Limb (tissue), 2 donors: Measurements from ENCODE around the gene STRN3.
"Not testable (repeated sequence)": the region's sequence is repeated elsewhere in the genome, so short reads cannot be mapped to it uniquely, and the experiment has no call there.

ENCODE experiments used
- DNase-seq, 2 donors: peaks; one replicate each; pipeline ENCODE4 v3.0.0-alpha.2; 2016; ENCODE audit errors: extremely low spot score in 2 of 2

STRN3 gene

GRCh38 chr14:30971586-30971985 is 54.6 kb downstream of the STRN3 start:
- DNase-seq, result no peak

- DNase-seq, result not testable (repeated sequence)
Measured at GRCh38 chr14:30969796-30970195, 56.4 kb downstream of the STRN3 start.

- DNase-seq, result not testable (repeated sequence)
Measured at GRCh38 chr14:30967364-30968098, 58.6 kb downstream of the STRN3 start.

DNA sequence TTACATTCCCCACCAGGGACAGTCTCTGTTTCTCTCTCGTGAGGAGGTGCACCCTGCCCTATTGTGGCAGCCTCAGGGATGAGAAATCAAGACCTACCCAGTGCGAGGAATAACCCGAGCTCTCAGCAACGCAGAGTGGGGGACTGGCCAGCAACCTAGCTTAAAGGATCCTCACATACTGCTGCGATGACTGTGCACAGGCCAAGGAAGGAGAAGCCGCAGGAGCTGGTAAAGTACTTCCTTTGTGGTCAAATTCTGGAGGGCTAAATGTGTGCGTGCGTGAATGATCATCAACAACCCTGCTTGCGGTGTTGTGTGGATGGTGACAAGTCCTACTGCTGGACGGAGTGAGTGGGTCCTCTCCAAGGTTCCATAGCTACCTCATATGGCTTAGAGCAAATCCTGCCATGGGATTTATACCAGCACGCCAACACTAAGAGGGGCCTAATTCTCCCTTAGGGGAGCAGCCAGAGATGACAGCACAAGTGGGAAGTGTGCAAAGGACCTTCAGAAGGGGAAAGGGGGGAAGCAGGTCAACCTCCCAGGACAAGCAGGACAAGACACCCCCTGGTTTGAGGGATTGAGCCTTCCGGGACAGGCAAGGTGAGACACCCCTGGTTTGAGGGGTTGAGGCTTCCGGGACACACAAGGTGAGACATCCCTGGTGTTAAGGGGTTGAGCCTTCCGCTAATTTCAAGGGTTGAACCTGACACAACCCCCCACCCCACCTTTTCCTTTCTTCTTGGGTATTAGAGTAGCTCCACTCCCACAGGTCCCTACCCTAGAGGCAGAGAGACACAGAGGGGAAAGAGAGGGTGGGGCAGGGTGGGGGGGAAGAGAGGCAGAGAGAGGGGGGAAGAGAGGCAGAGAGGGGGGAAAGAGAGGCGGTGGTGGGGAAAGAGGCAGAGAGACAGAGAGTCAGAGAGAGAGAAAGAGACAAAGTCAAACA is 59.5 kb downstream of the STRN3 start:
- DNase-seq, result no peak

DNA sequence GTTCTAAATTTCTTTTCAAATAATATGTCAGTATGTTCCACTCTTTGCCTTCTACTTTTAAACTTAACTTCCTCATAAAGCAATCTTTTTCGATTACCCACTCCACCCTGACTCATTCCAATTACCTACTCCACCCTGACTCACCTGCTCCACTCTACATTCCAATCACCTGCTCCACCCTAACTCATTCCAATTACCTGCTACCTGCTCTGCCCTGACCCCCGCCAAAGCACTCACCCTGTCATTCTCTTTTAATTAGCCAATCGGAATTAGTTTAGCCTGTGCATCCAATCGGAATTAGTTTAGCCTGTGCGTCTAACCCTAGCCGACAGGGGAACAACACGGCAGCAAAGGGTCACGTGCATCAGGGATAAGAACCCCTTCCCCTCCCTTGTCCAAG is 60.3 kb downstream of the STRN3 start:
- not testable (repeated sequence) for DNase-seq

DNA sequence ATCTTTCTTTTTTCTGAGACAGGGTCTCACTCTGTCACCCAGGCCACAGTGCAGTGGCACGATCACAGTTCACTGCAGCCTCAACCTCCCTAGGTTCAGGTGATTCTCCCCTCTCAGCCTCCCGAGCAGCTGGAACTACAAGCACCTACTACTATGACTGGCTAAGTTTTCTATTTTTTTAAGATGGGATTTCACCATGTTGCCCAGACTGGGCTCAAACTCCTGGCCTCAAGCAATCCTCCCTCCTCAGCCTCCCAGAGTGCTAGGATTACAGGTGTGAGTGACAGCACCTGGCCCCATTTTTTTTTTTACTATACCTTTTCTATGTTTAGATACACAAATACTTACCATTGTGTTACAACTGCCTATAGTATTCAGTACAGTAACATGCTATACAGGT is 63.6 kb downstream of the STRN3 start:
- DNase-seq, result not testable (repeated sequence)

DNA sequence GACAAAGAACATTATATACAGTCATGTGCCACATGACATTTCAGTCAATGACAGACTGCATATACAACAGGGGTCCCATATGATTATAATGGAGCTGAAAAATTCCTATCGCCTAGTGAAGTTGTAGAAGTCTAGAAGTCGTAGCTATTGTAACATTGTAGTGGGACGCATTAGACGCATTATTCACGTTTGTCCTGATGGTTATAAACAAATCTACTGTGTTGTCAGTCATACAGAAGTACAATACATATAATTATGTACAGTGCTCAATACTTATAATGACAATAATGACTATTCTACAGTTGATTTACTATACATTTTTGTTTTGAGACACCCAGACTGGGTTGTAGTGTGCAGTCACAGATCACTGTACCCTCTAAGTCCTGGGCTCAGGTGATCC is 64.8 kb downstream of the STRN3 start:
- DNase-seq, result no peak

DNA sequence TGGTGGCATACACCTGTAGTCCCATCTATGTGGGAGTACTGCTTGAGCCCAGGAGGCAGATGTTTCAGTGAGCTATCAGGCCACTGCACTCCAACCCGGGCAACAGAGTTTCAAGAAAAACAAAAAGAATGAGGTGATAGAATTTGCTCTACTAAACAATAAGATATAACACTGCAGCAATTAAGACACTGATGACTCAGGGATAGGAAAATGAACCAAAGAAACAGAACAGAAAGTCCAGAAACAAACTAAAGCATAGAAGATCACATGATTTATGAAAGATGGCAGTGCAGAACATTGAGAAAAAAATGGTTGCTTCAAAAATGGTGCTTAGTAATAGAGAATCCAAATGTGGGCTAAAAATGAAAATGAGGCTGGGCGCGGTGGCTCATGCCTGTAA is 66.0 kb downstream of the STRN3 start:
- DNase-seq, result no peak

GRCh38 chr14:30958555-30959407 is 67.4 kb downstream of the STRN3 start:
- no peak for DNase-seq

- no peak for DNase-seq
Measured at GRCh38 chr14:30957813-30958370, 68.3 kb downstream of the STRN3 start.

DNA sequence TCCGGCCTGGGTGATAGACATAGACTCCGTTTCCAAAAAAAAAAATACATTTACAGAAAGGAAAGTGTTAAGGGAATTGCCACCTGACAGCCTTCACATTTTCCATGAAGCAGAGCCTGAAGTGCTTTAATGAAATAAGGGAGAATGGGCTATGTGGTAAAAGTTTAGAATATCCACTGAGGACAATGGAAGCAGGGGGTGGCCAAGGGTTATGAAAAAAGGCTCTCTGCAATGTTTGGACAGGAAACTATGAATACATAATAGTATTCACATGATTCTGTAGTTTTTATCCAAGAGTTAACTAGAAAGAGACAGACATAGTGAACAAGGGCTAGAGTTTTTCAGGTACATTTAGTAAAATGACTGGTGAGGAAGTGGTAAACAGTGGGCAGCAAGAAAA is 76.5 kb downstream of the STRN3 start:
- DNase-seq, result no peak

DNA sequence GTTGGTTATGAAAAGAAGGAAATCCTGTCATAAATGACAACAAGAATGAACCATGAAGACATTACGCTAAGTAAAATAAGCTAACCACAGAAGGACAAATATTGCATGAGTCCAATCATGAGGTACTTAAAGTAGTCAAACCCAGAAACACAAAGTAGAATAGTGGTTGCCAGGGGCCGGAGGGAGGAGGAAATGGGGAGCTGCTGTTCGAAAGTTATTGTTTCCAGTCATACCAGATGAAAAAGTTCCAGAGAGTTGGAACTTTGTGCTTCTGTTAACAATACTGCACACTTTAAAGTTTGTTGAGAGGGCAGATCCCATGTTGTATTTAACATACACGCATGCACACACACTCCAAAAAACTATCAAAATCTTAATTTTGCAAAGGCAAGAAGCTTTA is 82.5 kb downstream of the STRN3 start:
- no peak for DNase-seq

DNA sequence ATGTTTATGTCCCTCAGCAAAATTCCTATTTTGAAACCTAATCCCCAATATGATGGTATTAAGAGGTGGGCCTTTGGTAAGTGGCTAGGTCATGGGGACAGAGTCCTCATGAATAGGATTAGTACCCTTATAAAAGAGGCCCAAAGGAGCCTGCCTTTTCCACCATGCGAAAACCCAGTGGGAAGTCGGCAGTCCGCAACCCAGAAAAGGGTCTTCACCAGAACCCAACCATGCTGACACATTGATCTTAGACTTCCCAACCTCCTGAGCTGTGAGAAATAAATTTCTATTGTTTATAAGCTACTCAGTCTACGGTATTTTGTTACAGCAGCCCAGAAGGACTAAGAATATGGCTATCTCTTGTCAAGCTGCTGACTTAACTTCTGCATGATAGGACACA is 85.3 kb downstream of the STRN3 start:
- DNase-seq, result no peak

DNA sequence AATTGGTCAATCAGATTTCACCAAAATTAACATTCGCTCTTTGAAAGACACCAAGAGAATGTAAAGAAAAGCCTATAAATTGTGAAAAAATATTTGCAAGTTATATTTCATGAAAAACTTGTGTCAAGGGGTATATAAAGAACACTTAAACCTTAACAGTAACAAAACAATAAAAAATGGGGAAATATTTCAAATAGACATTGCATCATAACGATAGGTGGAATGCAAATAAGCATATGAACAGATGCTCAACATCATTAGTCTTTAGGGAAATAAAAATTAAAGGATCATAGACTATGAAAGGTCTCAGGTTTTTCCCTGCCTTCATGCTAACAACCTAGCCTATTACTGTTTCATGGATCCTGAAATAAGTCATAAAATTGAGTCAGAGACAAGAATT is 87.6 kb downstream of the STRN3 start:
- no peak for DNase-seq

DNA sequence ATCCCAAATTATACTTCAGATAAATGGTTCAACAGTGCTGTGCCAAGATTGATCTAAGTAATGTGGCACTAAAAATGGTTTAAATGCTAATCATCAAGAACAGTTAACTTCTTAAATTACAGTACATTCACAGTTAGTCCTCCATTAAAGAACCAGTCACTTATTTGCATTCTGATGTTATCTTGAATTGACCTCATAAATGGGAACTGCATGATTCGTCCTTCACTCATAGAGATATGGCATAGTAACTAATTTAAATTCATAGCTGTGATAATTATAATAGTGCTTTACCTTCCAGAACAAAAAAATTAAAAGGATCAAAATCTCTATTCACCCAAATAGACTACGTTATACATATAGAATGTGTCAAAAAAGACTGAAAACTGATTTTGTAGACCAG is 90.7 kb downstream of the STRN3 start:
- DNase-seq, result no peak

DNA sequence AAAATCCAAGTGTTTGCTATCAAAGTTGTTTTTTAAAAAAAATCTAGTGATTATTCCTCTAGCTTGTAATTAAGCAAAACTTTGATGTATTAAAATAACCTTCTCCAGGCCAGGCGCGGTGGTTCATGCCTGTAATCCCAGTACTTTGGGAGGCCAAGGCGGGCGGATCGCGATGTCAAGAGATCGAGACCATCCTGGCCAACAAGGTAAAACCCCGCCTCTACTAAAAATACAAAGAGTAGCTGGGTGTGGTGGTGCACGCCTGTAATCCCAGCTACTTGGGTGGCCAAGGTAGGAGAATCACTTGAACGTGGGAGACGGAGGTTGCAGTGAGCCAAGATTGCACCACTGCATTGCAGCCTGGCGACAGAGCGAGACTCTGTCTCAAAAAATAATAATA is 92.2 kb downstream of the STRN3 start:
- not testable (repeated sequence) for DNase-seq

GRCh38 chr14:30928462-30928861 is 97.7 kb downstream of the STRN3 start:
- DNase-seq, result no peak

DNA sequence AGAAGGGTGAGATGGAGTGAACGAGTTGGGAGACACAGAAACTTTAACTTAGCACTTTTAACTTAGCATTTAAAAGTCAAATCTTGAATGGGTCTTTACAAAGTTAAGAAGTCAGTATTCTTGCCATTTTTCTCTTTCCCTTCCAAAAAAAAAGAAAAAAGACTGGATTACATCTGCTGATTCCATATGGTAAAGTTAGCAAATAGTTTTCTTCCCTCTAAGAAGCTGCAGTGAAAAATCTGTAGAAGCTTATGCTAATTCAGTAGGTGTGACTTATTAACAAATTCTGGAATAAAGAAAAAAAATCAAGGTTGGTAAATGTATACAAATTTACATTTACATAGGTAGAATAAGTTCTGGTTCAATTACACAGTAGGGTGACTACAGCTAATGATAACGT is 100.9 kb downstream of the STRN3 start:
- DNase-seq, result no peak

- no peak for DNase-seq
Measured at GRCh38 chr14:30921788-30922187, 104.4 kb downstream of the STRN3 start.

- no peak for DNase-seq
Measured at GRCh38 chr14:30921305-30921704, 104.9 kb downstream of the STRN3 start.

DNA sequence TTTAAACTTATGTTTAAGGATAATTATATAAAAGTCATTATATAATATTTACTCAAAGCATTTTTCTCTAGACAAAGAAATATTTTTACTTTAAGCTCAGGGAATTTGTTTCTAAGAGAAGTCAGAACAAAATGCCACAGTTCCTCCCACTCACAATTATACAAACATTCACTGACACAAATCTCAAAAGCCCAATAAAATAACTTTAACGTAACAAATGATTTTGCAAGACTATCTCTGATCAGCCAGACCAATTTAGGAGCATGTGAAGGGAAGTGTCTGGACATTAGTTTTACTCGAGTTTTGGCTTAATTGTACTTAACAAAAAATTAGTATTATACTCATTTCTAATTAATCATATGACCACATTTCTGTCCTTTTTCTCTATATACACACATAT is 110.6 kb downstream of the STRN3 start:
- DNase-seq, result no peak
